GM12874 (cell line): ENCODE measurements around the gene SSR3.

Experiments used
- CTCF ChIP-seq: IDR thresholded peaks from 2 replicates; pipeline ENCODE4 v1.5.1; 2011; ENCODE audit warnings: low read depth, mild to moderate bottlenecking, control low read depth, low read length, moderate library complexity; ENCODE audit not compliant: insufficient read depth

Gene SSR3

DNA sequence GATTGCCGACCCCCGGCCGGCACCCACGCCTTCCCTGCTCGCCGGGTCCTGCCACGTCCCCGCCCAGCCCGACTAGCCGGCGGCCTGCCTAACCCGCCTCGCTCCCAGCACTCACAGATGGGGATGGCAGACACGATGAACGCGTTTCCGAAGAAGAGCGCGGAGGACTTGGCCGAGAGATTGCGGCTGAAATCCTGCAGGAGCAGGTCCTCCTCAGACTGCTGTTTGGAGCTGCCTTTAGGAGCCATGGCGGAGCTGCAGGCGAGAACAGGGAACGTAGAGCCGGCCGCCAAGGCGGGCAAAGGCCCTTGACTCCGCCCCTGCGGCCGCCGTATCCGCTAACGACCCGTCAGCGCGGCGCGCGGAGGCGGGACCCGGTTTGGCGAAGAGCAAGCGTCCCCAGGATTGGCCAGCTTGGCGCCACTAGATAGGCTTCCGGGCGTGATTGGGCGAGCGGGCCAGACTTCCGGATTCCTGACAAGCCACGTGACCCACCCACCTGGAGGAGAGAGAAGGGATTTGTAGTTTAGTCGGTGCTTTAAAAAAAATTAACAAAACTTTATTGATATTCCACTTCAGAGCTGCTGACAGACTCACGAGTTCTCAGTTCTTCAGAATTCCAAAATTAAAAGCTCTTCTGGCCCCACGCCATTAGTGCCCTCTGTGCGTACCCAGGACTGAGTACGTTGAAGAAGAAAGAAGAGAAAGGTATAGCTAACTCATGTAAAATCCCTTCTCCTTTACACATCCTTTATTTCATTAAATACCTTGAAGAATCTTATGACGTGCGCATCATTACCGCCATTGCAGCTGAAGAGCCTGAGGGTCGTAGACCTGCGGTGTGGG lies at the start of gene SSR3:
Gene SSR3, minus strand, starts transcription at position 276 of the 846 bp plus-strand sequence. Its CDS starts 28 bp downstream, at position 248.
- TF ChIP-seq CTCF = no peak

DNA sequence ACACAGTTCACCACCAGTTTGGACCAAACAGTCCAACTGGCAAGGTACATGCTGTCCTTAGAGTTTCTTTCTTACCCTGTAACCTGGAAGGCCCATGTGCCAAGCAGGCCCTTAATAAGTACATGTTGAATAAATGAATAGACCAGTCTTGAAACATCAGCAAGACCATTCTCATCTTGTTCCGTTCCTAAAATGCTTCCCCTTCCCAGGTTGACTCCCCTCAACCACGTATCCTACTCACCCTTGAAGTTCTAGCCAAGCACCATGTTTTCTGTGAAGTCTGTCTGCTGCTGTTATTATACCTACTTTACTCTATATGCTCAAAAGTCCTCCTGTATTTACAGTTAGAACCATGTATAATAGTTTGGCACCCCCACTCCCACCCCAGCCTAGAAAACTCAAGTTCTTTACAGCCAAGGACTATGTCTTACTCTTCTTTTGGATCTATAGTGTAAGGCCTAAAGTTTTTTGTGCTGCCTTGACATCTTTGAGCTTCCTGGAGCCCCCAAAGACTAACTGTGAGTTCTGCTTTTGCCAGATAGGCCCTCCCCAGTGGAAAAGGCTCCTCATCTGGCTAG lies 49.2 kb upstream of the SSR3 start:
- no peak for TF ChIP-seq CTCF

DNA sequence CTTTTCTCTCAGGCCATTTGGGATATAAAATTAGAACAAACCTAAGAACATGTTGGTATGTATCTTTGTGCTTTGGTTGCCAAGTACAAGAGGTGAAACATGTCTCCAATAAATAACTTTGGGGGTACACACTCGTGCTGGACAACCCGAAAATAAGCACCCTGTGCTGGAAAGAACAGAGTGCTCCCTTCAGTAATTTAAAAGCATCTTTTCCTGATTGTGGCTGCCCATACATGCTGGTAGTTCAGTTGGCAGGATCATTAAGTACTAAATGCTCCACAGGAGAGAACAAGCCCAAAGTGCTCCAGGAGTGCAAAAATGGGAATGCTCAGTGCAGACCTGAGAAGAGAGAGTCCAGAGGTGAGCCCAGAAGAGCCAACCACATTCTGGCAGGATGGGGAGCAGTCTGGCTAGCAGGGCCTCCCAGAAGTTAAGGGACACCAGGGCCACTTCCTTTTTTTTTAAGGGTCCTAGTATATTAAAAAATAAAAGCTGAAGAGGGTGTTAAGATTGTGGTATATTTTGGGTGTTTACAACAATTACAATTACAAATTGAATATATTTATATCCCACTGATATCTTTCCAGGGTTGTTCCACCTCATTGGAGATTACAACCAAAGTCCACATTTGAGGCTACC lies 48.6 kb upstream of the SSR3 start:
- no peak for TF ChIP-seq CTCF

GRCh38 chr3:156602424-156602823 lies 47.5 kb upstream of the SSR3 start:
- no peak for TF ChIP-seq CTCF

DNA sequence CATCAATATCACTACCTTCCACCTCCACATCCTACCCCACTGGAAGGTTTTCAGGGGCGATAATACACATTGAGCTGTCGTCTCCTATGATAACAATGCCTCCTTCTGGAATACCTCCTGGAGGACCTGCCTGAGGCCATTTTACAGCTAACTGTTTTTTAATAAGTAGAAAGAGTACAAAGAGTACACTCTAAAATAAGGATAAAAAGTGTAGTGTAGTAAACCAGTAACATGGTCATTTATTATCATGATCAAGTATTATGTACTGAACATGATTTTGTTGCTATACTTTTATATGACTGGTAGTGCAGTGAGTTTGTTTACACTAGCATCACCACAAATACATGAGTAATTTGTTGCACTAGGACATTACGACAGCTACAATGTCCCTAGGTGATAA lies 46.6 kb upstream of the SSR3 start:
- TF ChIP-seq CTCF = no peak

DNA sequence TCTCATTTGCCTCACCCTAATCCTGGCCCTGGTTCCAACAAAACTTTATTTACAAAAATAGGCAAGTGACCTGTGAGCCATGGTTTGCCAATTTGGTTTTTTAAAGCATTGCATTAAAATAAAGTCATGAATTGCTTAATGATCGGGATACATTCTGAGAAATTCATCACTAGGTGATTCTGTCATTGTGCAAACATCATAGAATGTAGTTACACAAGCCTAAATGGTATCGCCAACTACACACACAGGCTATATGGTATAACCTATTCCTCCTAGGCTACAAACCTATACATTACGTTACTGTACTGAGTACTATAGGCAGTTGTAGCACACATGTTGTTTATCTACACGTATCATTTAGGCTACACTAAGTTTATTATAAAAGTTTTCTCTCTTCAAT lies 45.9 kb upstream of the SSR3 start:
- TF ChIP-seq CTCF = no peak

GRCh38 chr3:156599089-156599874 lies 44.4 kb upstream of the SSR3 start:
- TF ChIP-seq CTCF = no peak
